ENCODE measurements around the gene SUCO. TPM values are rescaled to one million over a fixed set of nuclear protein-coding genes. Genes with fewer than 3 reads are reported as not detected.
A peak's percentile ranks its signal among the peaks of the same experiment; 100 is the strongest.

Gene SUCO
- total RNA-seq, 1 donor from 2014 or later: 63.7 TPM

DNA sequence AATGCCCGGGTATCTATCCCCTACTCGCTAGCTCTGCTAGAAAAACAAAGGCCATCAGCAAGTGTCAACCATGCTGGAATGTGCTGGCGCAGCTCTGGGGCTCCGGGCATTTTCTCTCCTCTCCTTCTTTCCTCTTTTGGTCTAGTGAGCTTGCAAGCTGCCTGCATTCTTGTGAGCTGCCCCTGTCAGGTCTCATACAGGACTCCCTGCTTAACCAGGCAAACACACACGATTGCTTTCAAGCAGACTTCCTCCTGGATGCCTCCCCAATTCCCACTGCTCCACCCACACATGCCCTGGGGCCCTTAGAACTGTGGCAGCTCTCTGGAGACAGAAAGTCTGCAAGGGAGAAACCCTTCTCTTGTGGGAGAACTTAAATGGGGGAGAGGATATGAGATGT, 35.7 kb upstream of the SUCO start:
- Histone ChIP-seq H4K20me1 (ENCODE audit: insufficient read depth, low read length) (no peaks in the 10 kb centered on the region), H3K4me1 (ENCODE audit: insufficient read depth, low read length) (peaks cover 8% of the 10 kb centered on the region), H3K4me2 (ENCODE audit: low read length) (peak overlapping the region; percentile 51), H3K27ac (ENCODE audit: low read depth, low read length) (no peak overlapping the region), H3K79me2 (ENCODE audit: insufficient read depth, low read length) (no peaks in the 10 kb centered on the region), H3K4me3 (ENCODE audit: insufficient read depth, low read depth, low read length) (no peak overlapping the region), H3K9me3 (ENCODE audit: insufficient read depth, low read depth, low read length) (no peaks in the 10 kb centered on the region), H3K27me3 (ENCODE audit: insufficient read depth, low read length) (no peaks in the 10 kb centered on the region), H2AFZ (ENCODE audit: low read depth, low read length) (peak overlapping the region; percentile 29), H3K9ac (ENCODE audit: low read length) (no peak overlapping the region), H3K36me3 (ENCODE audit: insufficient read depth, low read length) (no peaks in the 10 kb centered on the region)
- Mint-ChIP-seq H3K27me3 (ENCODE audit: low read depth, unreplicated experiment) (peaks cover 3% of the 10 kb centered on the region), H3K27ac (ENCODE audit: unreplicated experiment) (peak overlapping the region; percentile 29), H3K36me3 (ENCODE audit: low read depth, unreplicated experiment) (no peaks in the 10 kb centered on the region), H3K4me3 (ENCODE audit: unreplicated experiment) (peak overlapping the region; percentile 60), H3K4me1 (ENCODE audit: low read depth, unreplicated experiment) (peaks cover 9% of the 10 kb centered on the region), H3K9me3 (ENCODE audit: unreplicated experiment) (no peaks in the 10 kb centered on the region)
- peak; percentile 82 for DNase-seq (ENCODE audit: low read depth)
- no peak for FAIRE-seq
- TF ChIP-seq EZH2 (IDR thresholded peaks at IDR 0.05; ENCODE audit: insufficient read depth, low read length): no peak
- TF ChIP-seq, protein P1, sequence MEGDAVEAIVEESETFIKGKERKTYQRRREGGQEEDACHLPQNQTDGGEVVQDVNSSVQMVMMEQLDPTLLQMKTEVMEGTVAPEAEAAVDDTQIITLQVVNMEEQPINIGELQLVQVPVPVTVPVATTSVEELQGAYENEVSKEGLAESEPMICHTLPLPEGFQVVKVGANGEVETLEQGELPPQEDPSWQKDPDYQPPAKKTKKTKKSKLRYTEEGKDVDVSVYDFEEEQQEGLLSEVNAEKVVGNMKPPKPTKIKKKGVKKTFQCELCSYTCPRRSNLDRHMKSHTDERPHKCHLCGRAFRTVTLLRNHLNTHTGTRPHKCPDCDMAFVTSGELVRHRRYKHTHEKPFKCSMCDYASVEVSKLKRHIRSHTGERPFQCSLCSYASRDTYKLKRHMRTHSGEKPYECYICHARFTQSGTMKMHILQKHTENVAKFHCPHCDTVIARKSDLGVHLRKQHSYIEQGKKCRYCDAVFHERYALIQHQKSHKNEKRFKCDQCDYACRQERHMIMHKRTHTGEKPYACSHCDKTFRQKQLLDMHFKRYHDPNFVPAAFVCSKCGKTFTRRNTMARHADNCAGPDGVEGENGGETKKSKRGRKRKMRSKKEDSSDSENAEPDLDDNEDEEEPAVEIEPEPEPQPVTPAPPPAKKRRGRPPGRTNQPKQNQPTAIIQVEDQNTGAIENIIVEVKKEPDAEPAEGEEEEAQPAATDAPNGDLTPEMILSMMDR (IDR thresholded peaks at IDR 0.05; ENCODE audit: insufficient read depth, low read depth, low read length): no peak

DNA sequence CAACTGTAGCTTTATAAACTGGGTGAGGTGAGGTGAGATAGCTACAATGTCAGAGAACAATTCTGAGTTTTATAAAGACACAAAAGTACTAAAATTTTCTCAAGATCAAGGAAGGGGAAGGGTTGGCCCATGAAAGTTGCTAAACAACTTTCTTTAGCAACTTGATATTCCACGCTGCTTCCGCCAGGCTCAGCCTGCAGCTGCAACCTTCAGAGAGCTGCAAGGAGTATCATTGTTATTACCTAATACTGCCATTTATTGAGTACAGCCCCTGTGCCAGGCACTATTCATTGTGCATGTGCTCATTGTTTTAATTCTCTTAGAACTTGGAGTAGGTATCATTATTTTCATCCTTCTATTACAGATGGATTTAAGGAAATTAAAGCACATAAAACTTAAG, 34.1 kb upstream of the SUCO start:
- Histone ChIP-seq H3K9me3 (ENCODE audit: insufficient read depth, low read depth, low read length) (no peaks in the 10 kb centered on the region), H3K4me3 (ENCODE audit: insufficient read depth, low read depth, low read length) (no peak overlapping the region), H3K27ac (ENCODE audit: low read depth, low read length) (no peak overlapping the region), H2AFZ (ENCODE audit: low read depth, low read length) (no peak overlapping the region), H3K9ac (ENCODE audit: low read length) (no peak overlapping the region), H3K79me2 (ENCODE audit: insufficient read depth, low read length) (no peaks in the 10 kb centered on the region), H3K4me2 (ENCODE audit: low read length) (no peak overlapping the region), H3K36me3 (ENCODE audit: insufficient read depth, low read length) (no peaks in the 10 kb centered on the region), H3K4me1 (ENCODE audit: insufficient read depth, low read length) (peaks cover 8% of the 10 kb centered on the region), H3K27me3 (ENCODE audit: insufficient read depth, low read length) (no peaks in the 10 kb centered on the region), H4K20me1 (ENCODE audit: insufficient read depth, low read length) (no peaks in the 10 kb centered on the region)
- Mint-ChIP-seq H3K36me3 (ENCODE audit: low read depth, unreplicated experiment) (no peaks in the 10 kb centered on the region), H3K4me3 (ENCODE audit: unreplicated experiment) (no peak overlapping the region), H3K9me3 (ENCODE audit: unreplicated experiment) (no peaks in the 10 kb centered on the region), H3K4me1 (ENCODE audit: low read depth, unreplicated experiment) (peaks cover 9% of the 10 kb centered on the region), H3K27me3 (ENCODE audit: low read depth, unreplicated experiment) (no peaks in the 10 kb centered on the region), H3K27ac (ENCODE audit: unreplicated experiment) (no peak overlapping the region)
- no peak for TF ChIP-seq EZH2 (IDR thresholded peaks at IDR 0.05; ENCODE audit: insufficient read depth, low read length)
- FAIRE-seq (no peak), DNase-seq (ENCODE audit: low read depth) (no peak)

DNA sequence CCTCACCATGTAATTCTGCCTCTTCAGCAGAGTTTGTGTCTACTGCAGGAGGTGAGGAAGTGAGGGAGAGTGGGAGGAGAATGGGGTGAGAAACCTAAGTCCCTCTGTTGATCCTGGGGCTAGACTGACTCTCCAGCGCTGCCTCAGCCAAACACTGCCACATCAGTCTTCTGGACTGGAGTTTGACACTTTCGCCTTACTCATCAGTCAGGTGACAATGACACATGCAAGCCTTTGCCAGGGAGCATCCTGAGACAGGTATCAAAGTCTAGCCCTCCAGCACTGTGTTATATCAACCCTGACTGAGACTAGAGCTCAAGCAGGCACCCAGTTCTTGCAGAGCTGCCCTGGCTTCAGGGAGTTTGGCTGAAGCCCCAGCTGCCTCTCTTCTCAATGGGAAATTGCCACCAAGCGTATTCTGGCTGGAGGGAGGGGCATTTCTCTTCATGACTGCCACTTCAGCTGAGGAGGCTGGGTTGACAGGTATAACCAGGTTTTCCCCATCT, 33.3 kb upstream of the SUCO start:
- H3K4me3 ChIP-seq (ENCODE audit: insufficient read depth, low read depth, low read length): no peak overlapping the region
- Mint-ChIP-seq H3K4me3 (ENCODE audit: unreplicated experiment) (no peak overlapping the region), H3K9me3 (ENCODE audit: unreplicated experiment) (no peaks in the 10 kb centered on the region), H3K27me3 (ENCODE audit: low read depth, unreplicated experiment) (peaks cover 2% of the 10 kb centered on the region), H3K27ac (ENCODE audit: unreplicated experiment) (no peak overlapping the region), H3K4me1 (ENCODE audit: low read depth, unreplicated experiment) (peaks cover 9% of the 10 kb centered on the region), H3K36me3 (ENCODE audit: low read depth, unreplicated experiment) (no peaks in the 10 kb centered on the region)
- H2AFZ ChIP-seq (ENCODE audit: low read depth, low read length): no peak overlapping the region
- peaks cover 8% of the 10 kb centered on the region for H3K4me1 ChIP-seq (ENCODE audit: insufficient read depth, low read length)
- H3K79me2 ChIP-seq (ENCODE audit: insufficient read depth, low read length): no peaks in the 10 kb centered on the region
- no peak for FAIRE-seq
- H3K9ac ChIP-seq (ENCODE audit: low read length): no peak overlapping the region
- H4K20me1 ChIP-seq (ENCODE audit: insufficient read depth, low read length): no peaks in the 10 kb centered on the region
- H3K9me3 ChIP-seq (ENCODE audit: insufficient read depth, low read depth, low read length): no peaks in the 10 kb centered on the region
- DNase-seq (ENCODE audit: low read depth): peak; percentile 20
- no peaks in the 10 kb centered on the region for H3K27me3 ChIP-seq (ENCODE audit: insufficient read depth, low read length)
- TF ChIP-seq EZH2 (IDR thresholded peaks at IDR 0.05; ENCODE audit: insufficient read depth, low read length): no peak
- TF ChIP-seq, protein P1 (IDR thresholded peaks at IDR 0.05; ENCODE audit: insufficient read depth, low read depth, low read length): no peak
- no peak overlapping the region for H3K27ac ChIP-seq (ENCODE audit: low read depth, low read length)
- no peaks in the 10 kb centered on the region for H3K36me3 ChIP-seq (ENCODE audit: insufficient read depth, low read length)
- H3K4me2 ChIP-seq (ENCODE audit: low read length): no peak overlapping the region

All from astrocyte (in vitro differentiated cells and primary cell).